OCI-LY7 (cell line): ENCODE measurements around the gene CENPP. TPM values are rescaled to one million over a fixed set of nuclear protein-coding genes. Genes with fewer than 3 reads are reported as not detected.

ENCODE experiments used
- BruUV-seq: library from RNA; stranded (reverse); fragments of 400-500 nt; replicated peaks from 2 replicates; lab custom pipeline; 2021; lab: Mats Ljungman, UMichigan
- CTCF ChIA-PET: fragments of 300-600 bp; sonication (Branson Sonifier 250); formaldehyde crosslinking; loops from one replicate; lab custom pipeline; 2022; ENCODE audit warnings: antibody characterized with exemption; ENCODE audit not compliant: unreplicated experiment; lab: Charles Lee
- POLR2A ChIA-PET: fragments of 300-600 bp; sonication (Branson Sonifier 250); formaldehyde crosslinking; loops from one replicate; lab custom pipeline; 2022; ENCODE audit warnings: antibody characterized with exemption; lab: Charles Lee
- DNase-seq: peaks from one replicate; pipeline ENCODE4 v3.0.0-alpha.2; 2015; ENCODE audit warnings: low spot score
- H2AFZ ChIP-seq: fragments of 200-600 bp; sonication (generic), shearing (Covaris generic); 2 replicates; pipeline ENCODE4 v1.6.1; 2014; ENCODE audit warnings: mild to moderate bottlenecking, antibody characterized with exemption, low read length, moderate library complexity
- H3K27ac ChIP-seq: fragments of 200-600 bp; sonication (generic); 2 replicates; pipeline ENCODE4 v1.5.1; 2014; ENCODE audit warnings: mixed run types, low read depth, mild to moderate bottlenecking, moderate library complexity, low read length, inconsistent platforms; ENCODE audit not compliant: poor library complexity, severe bottlenecking
- H3K36me3 ChIP-seq: fragments of 200-600 bp; sonication (generic); 2 replicates; pipeline ENCODE4 v1.6.1; 2014; ENCODE audit warnings: mild to moderate bottlenecking, antibody characterized with exemption, low read length, moderate library complexity, mixed read lengths; ENCODE audit not compliant: insufficient read depth
- H3K4me1 ChIP-seq: fragments of 200-600 bp; sonication (generic); 2 replicates; pipeline ENCODE4 v1.5.1; 2014; ENCODE audit warnings: mild to moderate bottlenecking, low read length; ENCODE audit not compliant: insufficient read depth, poor library complexity, severe bottlenecking
- H3K4me2 ChIP-seq: fragments of 200-600 bp; sonication (generic); 2 replicates; pipeline ENCODE4 v1.6.1; 2014; ENCODE audit warnings: mild to moderate bottlenecking, low read length
- H3K4me3 ChIP-seq: fragments of 200-600 bp; sonication (generic); 2 replicates; pipeline ENCODE4 v1.5.1; 2014; ENCODE audit warnings: mild to moderate bottlenecking, low read depth, low read length; ENCODE audit not compliant: poor library complexity, severe bottlenecking
- H3K79me2 ChIP-seq: fragments of 200-600 bp; sonication (generic); 2 replicates; pipeline ENCODE4 v1.6.1; 2016; ENCODE audit warnings: low read depth, mild to moderate bottlenecking, low read length, moderate library complexity, mixed read lengths; ENCODE audit not compliant: insufficient read depth
- H3K9me2 ChIP-seq: fragments of 200-600 bp; sonication (generic); 2 replicates; pipeline ENCODE4 v1.6.1; 2016; ENCODE audit warnings: mild to moderate bottlenecking, low read length, mixed read lengths; ENCODE audit not compliant: insufficient read depth
- H3K9me3 ChIP-seq: fragments of 200-600 bp; sonication (generic); 2 replicates; pipeline ENCODE4 v1.6.1; 2014; ENCODE audit warnings: mild to moderate bottlenecking, mixed run types, low read length, mixed read lengths
- H4K20me1 ChIP-seq: fragments of 200-600 bp; sonication (generic); 2 replicates; pipeline ENCODE4 v1.6.1; 2014; ENCODE audit warnings: mild to moderate bottlenecking, antibody characterized with exemption, low read length, moderate library complexity, mixed read lengths; ENCODE audit not compliant: insufficient read depth
- CTCF ChIP-seq: fragments of 200-600 bp; sonication (generic); conservative IDR thresholded peaks from 2 replicates; pipeline ENCODE4 v1.5.1; 2014; ENCODE audit warnings: mild to moderate bottlenecking, antibody characterized with exemption, low read length, moderate library complexity, mixed read lengths
- EZH2phosphoT487 ChIP-seq: fragments of 200-600 bp; sonication (generic); IDR thresholded peaks from 2 replicates; pipeline ENCODE4 v1.6.1; 2018; ENCODE audit warnings: low read depth, borderline replicate concordance, mild to moderate bottlenecking, mixed run types, antibody characterized with exemption, low read length, moderate library complexity, mixed read lengths
- intact Hi-C: fragments of 100-400 bp; cut with micrococcal nuclease; formaldehyde crosslinking; loops from one replicate; pipeline ENCODE4 v1.10.0; 2022; ENCODE audit not compliant: unreplicated experiment
- total RNA-seq, 2 experiments: library from RNA; depleted of rRNA in 1 of 2; stranded (reverse); fragments of >200 nt in 1 of 2; shearing (Covaris generic) in 1 of 2; gene quantifications; 2 replicates each; pipeline ENCODE4 v1.2.3, GENCODE V29; 2014 to 2022

The CENPP gene
- total RNA-seq, 2 experiments from 2014 or later, result 25.4 to 30.9 TPM

DNA sequence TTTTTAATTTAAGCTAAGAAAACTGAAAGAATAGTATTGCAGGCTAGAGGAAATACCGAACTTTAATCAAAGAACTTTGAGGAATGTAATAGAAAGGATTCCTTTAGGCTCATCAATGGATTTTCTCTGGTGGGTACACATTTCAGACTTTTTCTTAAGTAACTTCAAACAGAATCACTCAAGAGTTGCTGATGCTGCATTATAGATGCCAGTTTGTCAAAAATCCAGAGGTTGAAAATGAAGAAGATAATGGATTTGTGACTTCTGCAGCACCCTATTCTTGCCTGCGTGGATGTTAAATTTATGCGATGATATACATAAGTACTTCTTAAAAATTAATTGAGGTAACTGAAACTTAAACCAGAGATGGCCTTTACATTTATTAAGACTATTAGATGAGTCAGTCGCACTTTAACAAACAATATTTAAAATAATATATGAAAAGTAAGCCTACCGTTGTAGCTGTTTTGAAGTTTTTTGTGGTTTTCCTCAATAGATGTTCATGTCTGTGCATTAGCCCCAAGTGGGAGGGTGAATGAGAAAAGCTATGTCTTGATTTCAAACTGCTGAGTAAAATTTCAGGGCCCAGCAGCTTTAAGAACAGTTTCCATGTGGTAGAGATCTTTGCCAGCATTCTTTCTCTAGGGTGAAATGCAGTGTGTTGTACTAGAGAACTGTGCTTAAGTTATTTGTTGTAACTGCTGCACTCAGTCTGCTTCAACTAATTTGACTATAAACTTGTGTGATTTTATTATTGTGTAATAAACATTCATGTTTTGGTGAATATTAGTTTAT, 78.5 kb downstream of the CENPP start, which contains the start of gene OGN:
Gene OGN, minus strand, starts transcription at position 537 of the 795 bp plus-strand sequence. CDS start 1,171 bp downstream, outside the sequence.
- intact Hi-C loops, result no loop called here
- no peaks in the 10 kb centered on the region for H3K9me3 ChIP-seq

DNA sequence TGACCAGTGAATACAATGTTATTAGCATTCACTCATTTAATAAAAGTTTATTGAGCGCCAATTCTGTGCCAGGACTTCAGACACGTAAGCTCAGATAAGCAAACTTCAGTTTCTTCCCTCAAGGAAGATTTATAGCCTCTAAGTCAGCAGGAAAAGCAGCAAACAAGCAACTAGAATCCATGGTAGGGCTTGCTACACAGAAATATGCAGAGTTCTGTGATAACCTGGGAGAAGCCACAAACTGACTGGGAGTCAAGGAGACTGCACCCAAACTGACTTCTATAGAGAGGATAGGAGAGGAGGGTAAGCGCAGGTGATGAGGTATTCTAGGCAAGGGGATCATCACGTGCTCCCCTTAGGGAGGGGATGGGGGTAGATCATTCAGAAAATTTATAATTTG, 80.1 kb downstream of the CENPP start:
- Histone ChIP-seq H3K4me1 (no peaks in the 10 kb centered on the region), H3K4me2 (no peak overlapping the region), H3K27ac (no peak overlapping the region), H3K4me3 (no peak overlapping the region), H3K36me3 (no peaks in the 10 kb centered on the region), H2AFZ (no peak overlapping the region), H3K79me2 (no peaks in the 10 kb centered on the region), H3K9me2 (no peaks in the 10 kb centered on the region), H4K20me1 (no peaks in the 10 kb centered on the region), H3K9me3 (no peaks in the 10 kb centered on the region)
- no peak for DNase-seq
- no peak for TF ChIP-seq CTCF
- TF ChIP-seq EZH2phosphoT487, result no peak
- no TSS peak for BruUV-seq
- CTCF ChIA-PET, result no interaction called here
- POLR2A ChIA-PET, result interaction anchor here (0.6 to 1.2 kb wide), 2 partner anchors 40 to 420 kb away, joined by 3 read pairs; no protein-coding TSS in a partner anchor
- intact Hi-C loops, result no loop called here

More for the DNA sequence above, 78.5 kb downstream of the CENPP start, which contains the start of gene OGN:
- no peak within 1 kb of the TSS for H3K4me3 ChIP-seq
- no peak within 1 kb of the TSS for H2AFZ ChIP-seq
- H3K4me2 ChIP-seq, result no peak within 1 kb of the TSS
- H3K9me2 ChIP-seq, result no peaks in the 10 kb centered on the region
- DNase-seq, result no peak
- no peak within 1 kb of the TSS for H3K27ac ChIP-seq
- BruUV-seq, result no TSS peak
- no peaks in the 10 kb centered on the region for H3K4me1 ChIP-seq
- TF ChIP-seq EZH2phosphoT487 (no peak), CTCF (no peak)
- CTCF ChIA-PET, result no interaction called here
- no peaks in the 10 kb centered on the region for H3K36me3 ChIP-seq
- POLR2A ChIA-PET, result interaction anchor here (1.1 kb wide), 1 partner anchor 28 kb away, joined by 3 read pairs; no protein-coding TSS in a partner anchor
- H4K20me1 ChIP-seq, result no peaks in the 10 kb centered on the region
- no peaks in the 10 kb centered on the region for H3K79me2 ChIP-seq

DNA sequence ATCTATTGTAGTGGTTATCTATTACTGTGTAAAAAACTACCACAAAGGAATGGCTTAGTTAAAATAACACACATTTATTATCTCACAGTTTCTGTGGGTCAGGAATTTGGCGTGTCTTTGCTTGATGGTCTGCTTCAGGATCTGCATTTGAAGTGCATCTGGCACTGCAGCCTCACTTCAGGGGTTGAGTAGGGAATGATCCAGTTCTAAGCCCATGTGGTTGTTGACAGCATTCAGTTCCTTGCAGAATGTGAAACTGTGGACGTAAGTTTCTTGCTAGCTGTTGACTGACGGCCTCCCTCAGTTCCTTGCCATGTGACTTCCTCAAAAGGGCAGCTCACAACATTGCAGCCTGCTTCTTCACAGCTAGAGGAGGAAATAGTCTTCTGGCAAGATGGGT, 80.7 kb downstream of the CENPP start:
- Histone ChIP-seq H3K9me2 (no peaks in the 10 kb centered on the region), H3K36me3 (no peaks in the 10 kb centered on the region), H2AFZ (no peak overlapping the region), H3K4me3 (no peak overlapping the region), H3K4me1 (no peaks in the 10 kb centered on the region), H3K27ac (no peak overlapping the region), H3K79me2 (no peaks in the 10 kb centered on the region), H3K4me2 (peak overlapping the region; percentile 38; the same call in 1 of the 2 replicates), H3K9me3 (no peaks in the 10 kb centered on the region), H4K20me1 (no peaks in the 10 kb centered on the region)
- no TSS peak for BruUV-seq
- TF ChIP-seq CTCF, result no peak
- no peak for TF ChIP-seq EZH2phosphoT487
- ChIA-PET POLR2A (interaction anchor here (0.6 kb wide), 3 partner anchors 256 to 1141 kb away, joined by 3 to 5 read pairs (median 3); no protein-coding TSS in a partner anchor), CTCF (no interaction called here)
- intact Hi-C loops, result no loop called here
- DNase-seq, result peak; percentile 22
